ENCODE measurements around the gene ANKRD35.
A peak's percentile ranks its signal among the peaks of the same experiment; 100 is the strongest.
"Not testable (repeated sequence)": the region's sequence is repeated elsewhere in the genome, so short reads cannot be mapped to it uniquely, and the experiment has no call there.

ANKRD35 gene

GRCh38 chr1:145885738-145886287 lies at the start of gene ANKRD35:
ANKRD35 (minus strand) TSS chr1:145885866; CDS start chr1:145885758, 108 bp downstream.
- DNase-seq (ENCODE audit: low read depth), result peak; percentile 66

- DNase-seq (ENCODE audit: low read depth), result not testable (repeated sequence)
Measured at GRCh38 chr1:145932522-145933009, 46.9 kb upstream of the ANKRD35 start.

GRCh38 chr1:145927916-145928643 lies 42.4 kb upstream of the ANKRD35 start:
- no peak for DNase-seq (ENCODE audit: low read depth)

GRCh38 chr1:145927063-145927886 lies 41.6 kb upstream of the ANKRD35 start, which contains the start of gene RBM8A:
RBM8A (minus strand) TSS chr1:145927484; CDS start chr1:145927426, 58 bp downstream.
- DNase-seq (ENCODE audit: low read depth), result peak; percentile 59

GRCh38 chr1:145926686-145927062 lies 41.0 kb upstream of the ANKRD35 start:
- no peak for DNase-seq (ENCODE audit: low read depth)

GRCh38 chr1:145922266-145922665 lies 36.6 kb upstream of the ANKRD35 start:
- DNase-seq (ENCODE audit: low read depth), result no peak

- DNase-seq (ENCODE audit: low read depth), result not testable (repeated sequence)
Measured at GRCh38 chr1:145920297-145920696, 34.6 kb upstream of the ANKRD35 start.

GRCh38 chr1:145918992-145919939 lies 33.6 kb upstream of the ANKRD35 start:
- DNase-seq (ENCODE audit: low read depth), result no peak

- peak; percentile 77 for DNase-seq (ENCODE audit: low read depth)
Measured at GRCh38 chr1:145918144-145918991, 32.7 kb upstream of the ANKRD35 start, which contains the start of gene PEX11B. PEX11B (minus strand) TSS chr1:145918717; CDS start chr1:145918688, 29 bp downstream.

- DNase-seq (ENCODE audit: low read depth), result no peak
Measured at GRCh38 chr1:145917595-145917994, 31.9 kb upstream of the ANKRD35 start.

GRCh38 chr1:145916745-145917144 lies 31.1 kb upstream of the ANKRD35 start:
- DNase-seq (ENCODE audit: low read depth), result no peak

- DNase-seq (ENCODE audit: low read depth), result no peak
Measured at GRCh38 chr1:145912128-145912641, 26.5 kb upstream of the ANKRD35 start.

- no peak for DNase-seq (ENCODE audit: low read depth)
Measured at GRCh38 chr1:145908653-145909052, 23.0 kb upstream of the ANKRD35 start.

GRCh38 chr1:145906954-145907753 lies 21.5 kb upstream of the ANKRD35 start:
- DNase-seq (ENCODE audit: low read depth), result no peak

- no peak for DNase-seq (ENCODE audit: low read depth)
Measured at GRCh38 chr1:145901312-145902021, 15.8 kb upstream of the ANKRD35 start.

- DNase-seq (ENCODE audit: low read depth), result no peak
Measured at GRCh38 chr1:145898756-145899155, 13.1 kb upstream of the ANKRD35 start.

- DNase-seq (ENCODE audit: low read depth), result no peak
Measured at GRCh38 chr1:145897969-145898368, 12.3 kb upstream of the ANKRD35 start.

GRCh38 chr1:145895471-145895870 lies 9.8 kb upstream of the ANKRD35 start:
- DNase-seq (ENCODE audit: low read depth), result no peak

Data from stimulated activated CD8-positive, alpha-beta memory T cell treated with anti-CD3 and anti-CD28 coated beads, Interleukin-15, amount 100 ng/mL, for 24 hours (primary cell).